H9 (cell line): ENCODE results near the gene GJD4. TPM values are rescaled to one million over a fixed set of nuclear protein-coding genes. Genes with fewer than 3 reads are reported as not detected.

Source experiments
- DNase-seq: peaks from one replicate; pipeline ENCODE4 v3.0.0-alpha.2; 2017
- H2AFZ ChIP-seq: one replicate; pipeline ENCODE4 v1.6.1; 2013; ENCODE audit warnings: mild to moderate bottlenecking, low read length, control low read depth, moderate library complexity
- H2AK5ac ChIP-seq: 2 replicates; pipeline ENCODE4 v1.6.1; 2013; ENCODE audit warnings: low read length, control low read depth, mixed read lengths; ENCODE audit not compliant: insufficient read length
- H2BK120ac ChIP-seq: one replicate; pipeline ENCODE4 v1.6.1; 2013; ENCODE audit warnings: low read depth, mild to moderate bottlenecking, low read length, control low read depth, inconsistent platforms; ENCODE audit not compliant: poor library complexity, severe bottlenecking
- H2BK12ac ChIP-seq: 2 replicates; pipeline ENCODE4 v1.6.1; 2013; ENCODE audit warnings: low read length, control low read depth, mixed read lengths, low read depth; ENCODE audit not compliant: insufficient read length
- H2BK15ac ChIP-seq: 2 replicates; pipeline ENCODE4 v1.6.1; 2013; ENCODE audit warnings: low read depth, low read length, control low read depth
- H2BK20ac ChIP-seq: one replicate; pipeline ENCODE4 v1.6.1; 2013; ENCODE audit warnings: low read depth, mild to moderate bottlenecking, low read length, control low read depth, inconsistent platforms; ENCODE audit not compliant: poor library complexity, severe bottlenecking
- H2BK5ac ChIP-seq: 2 replicates; pipeline ENCODE4 v1.6.1; 2013; ENCODE audit warnings: low read length, control low read depth, mixed read lengths; ENCODE audit not compliant: insufficient read length
- H3K14ac ChIP-seq: 2 replicates; pipeline ENCODE4 v1.6.1; 2013; ENCODE audit warnings: low read length, control low read depth; ENCODE audit not compliant: insufficient read depth
- H3K18ac ChIP-seq: 2 replicates; pipeline ENCODE4 v1.6.1; 2013; ENCODE audit warnings: low read depth, mild to moderate bottlenecking, mixed read lengths, low read length, control low read depth; ENCODE audit not compliant: insufficient read length
- H3K23ac ChIP-seq: 2 replicates; pipeline ENCODE4 v1.6.1; 2013; ENCODE audit warnings: low read length, control low read depth, mixed read lengths, low read depth; ENCODE audit not compliant: insufficient read length
- H3K23me2 ChIP-seq: 2 replicates; pipeline ENCODE4 v1.6.1; 2013; ENCODE audit warnings: low read depth, mild to moderate bottlenecking, mixed read lengths, low read length, control low read depth; ENCODE audit not compliant: insufficient read length, poor library complexity, severe bottlenecking
- H3K27ac ChIP-seq: 2 replicates; pipeline ENCODE4 v1.5.1; 2013; ENCODE audit warnings: low read length, control low read depth, mixed read lengths, low read depth; ENCODE audit not compliant: insufficient read length
- H3K27me3 ChIP-seq: 2 replicates; pipeline ENCODE4 v1.6.1; 2013; ENCODE audit warnings: low read length, control low read depth, inconsistent platforms; ENCODE audit not compliant: insufficient read depth
- H3K4ac ChIP-seq: 2 replicates; pipeline ENCODE4 v1.6.1; 2013; ENCODE audit warnings: low read depth, mild to moderate bottlenecking, control low read depth, inconsistent platforms, low read length, moderate library complexity
- H3K4me1 ChIP-seq: 2 replicates; pipeline ENCODE4 v1.6.1; 2013; ENCODE audit warnings: low read length, control low read depth, inconsistent platforms; ENCODE audit not compliant: insufficient read depth
- H3K4me2 ChIP-seq: 2 replicates; pipeline ENCODE4 v1.6.1; 2013; ENCODE audit warnings: low read length, control low read depth, mixed read lengths; ENCODE audit not compliant: insufficient read length, insufficient read depth
- H3K56ac ChIP-seq: 2 replicates; pipeline ENCODE4 v1.6.1; 2013; ENCODE audit warnings: low read depth, mild to moderate bottlenecking, mixed read lengths, low read length, control low read depth; ENCODE audit not compliant: insufficient read length
- H3K79me1 ChIP-seq: 2 replicates; pipeline ENCODE4 v1.6.1; 2013; ENCODE audit warnings: low read depth, mild to moderate bottlenecking, moderate library complexity, low read length, control low read depth, inconsistent platforms; ENCODE audit not compliant: insufficient read depth, poor library complexity, severe bottlenecking
- H3K79me2 ChIP-seq: 2 replicates; pipeline ENCODE4 v1.6.1; 2013; ENCODE audit warnings: low read length, control low read depth, inconsistent platforms; ENCODE audit not compliant: insufficient read depth
- H3K9ac ChIP-seq: 2 replicates; pipeline ENCODE4 v1.6.1; 2013; ENCODE audit warnings: low read length, control low read depth, mixed read lengths; ENCODE audit not compliant: insufficient read length; ENCODE audit errors: extremely low read depth
- H3K9me3 ChIP-seq: one replicate; pipeline ENCODE4 v1.6.1; 2013; ENCODE audit warnings: low read depth, low read length, inconsistent platforms; ENCODE audit not compliant: control insufficient read depth
- H3T11ph ChIP-seq: one replicate; pipeline ENCODE4 v1.6.1; 2013; ENCODE audit warnings: mild to moderate bottlenecking, low read length, control low read depth, inconsistent platforms
- H4K20me1 ChIP-seq: one replicate; pipeline ENCODE4 v1.6.1; 2013; ENCODE audit not compliant: control insufficient read depth, insufficient read length, insufficient read depth
- H4K5ac ChIP-seq: 2 replicates; pipeline ENCODE4 v1.6.1; 2013; ENCODE audit warnings: low read depth, mild to moderate bottlenecking, mixed read lengths, low read length, control low read depth; ENCODE audit not compliant: insufficient read length
- H4K8ac ChIP-seq: replicated peaks from 2 replicates; pipeline ENCODE4 v1.6.1; 2013; ENCODE audit warnings: low read length, control low read depth, mixed read lengths, low read depth; ENCODE audit not compliant: insufficient read length
- H4K91ac ChIP-seq: 2 replicates; pipeline ENCODE4 v1.6.1; 2013; ENCODE audit warnings: low read depth, mild to moderate bottlenecking, moderate library complexity, mixed read lengths, low read length, control low read depth; ENCODE audit not compliant: insufficient read length
- H3K27ac Mint-ChIP-seq, 3 experiments: 2 replicates in 2 of 3; 3 replicates in 1 of 3; pipeline ENCODE4 v1.8.0; 2020 to 2021; ENCODE audit warnings: mixed read lengths in 3 of 3, mild to moderate bottlenecking in 1 of 3, moderate library complexity in 1 of 3
- H3K27me3 Mint-ChIP-seq: 2 replicates; pipeline ENCODE4 v1.8.0; 2021; ENCODE audit warnings: low read depth, mild to moderate bottlenecking, moderate library complexity, mixed read lengths
- H3K36me3 Mint-ChIP-seq, 3 experiments: 2 replicates in 2 of 3; 3 replicates in 1 of 3; pipeline ENCODE4 v1.8.0; 2020 to 2021; ENCODE audit warnings: low read depth in 3 of 3, mixed read lengths in 3 of 3; ENCODE audit not compliant: insufficient read depth in 1 of 3
- H3K4me1 Mint-ChIP-seq, 2 experiments: 2 replicates each; pipeline ENCODE4 v1.8.0; 2020; ENCODE audit warnings: mixed read lengths in 2 of 2
- H3K4me3 Mint-ChIP-seq, 2 experiments: 2 replicates in 1 of 2; 3 replicates in 1 of 2; pipeline ENCODE4 v1.8.0; 2020 to 2021; ENCODE audit warnings: mild to moderate bottlenecking in 2 of 2, mixed read lengths in 2 of 2, moderate library complexity in 1 of 2
- H3K9me3 Mint-ChIP-seq, 2 experiments: 2 replicates in 1 of 2; 3 replicates in 1 of 2; pipeline ENCODE4 v1.8.0; 2020; ENCODE audit warnings: mild to moderate bottlenecking in 2 of 2, mixed read lengths in 2 of 2, moderate library complexity in 1 of 2
- CTCF ChIP-seq: fragments of 200-600 bp; sonication (generic); conservative IDR thresholded peaks from 3 replicates; pipeline ENCODE4 v1.8.0; 2021; ENCODE audit warnings: antibody characterized with exemption, mild to moderate bottlenecking
- WGBS: extraction: QIAGEN DNeasy Blood & Tissue Kit; methylation state at CpG from one replicate; pipeline ENCODE4 v1.1.7; 2013; ENCODE audit warnings: missing lambda C conversion rate, low lambda C conversion rate, mixed read lengths; ENCODE audit not compliant: insufficient read length; ENCODE audit errors: extremely low coverage; 5-methylcytosine and 5-hydroxymethylcytosine counted together
- total RNA-seq: library from RNA; stranded (reverse); gene quantifications from 2 replicates; pipeline ENCODE4 v1.2.1, GENCODE V29; 2021

GJD4 gene
- total RNA-seq, 1 experiment from 2014 or later: not detected

- Histone ChIP-seq H3K23ac (no peak overlapping the region), H4K8ac (no peak overlapping the region), H3K4me1 (no peaks in the 10 kb centered on the region), H2BK20ac (no peak overlapping the region), H3K27ac (no peak overlapping the region), H3T11ph (no peak overlapping the region), H3K9me3 (no peaks in the 10 kb centered on the region), H2AFZ (no peak overlapping the region), H2BK12ac (no peak overlapping the region), H3K14ac (no peak overlapping the region), H4K5ac (no peak overlapping the region), H2AK5ac (no peak overlapping the region), H3K4ac (no peak overlapping the region), H3K18ac (no peak overlapping the region), H2BK5ac (no peak overlapping the region), H3K9ac (no peak overlapping the region), H2BK120ac (no peak overlapping the region), H3K56ac (no peak overlapping the region), H4K91ac (no peak overlapping the region), H3K4me2 (no peak overlapping the region), H3K27me3 (no peaks in the 10 kb centered on the region), H3K23me2 (no peaks in the 10 kb centered on the region), H4K20me1 (no peaks in the 10 kb centered on the region), H3K79me2 (no peaks in the 10 kb centered on the region), H3K79me1 (no peaks in the 10 kb centered on the region), H2BK15ac (no peak overlapping the region)
- Mint-ChIP-seq H3K27ac (no peak overlapping the region; a peak in 1 of 7 replicates), H3K27me3 (peaks cover 10% of the 10 kb centered on the region), H3K36me3 (no peaks in the 10 kb centered on the region; a peak in 2 of 7 replicates), H3K9me3 (no peaks in the 10 kb centered on the region; a peak in 1 of 5 replicates), H3K4me3 (no peak overlapping the region), H3K4me1 (no peaks in the 10 kb centered on the region; a peak in 1 of 4 replicates)
- DNase-seq: no peak
- no peak for TF ChIP-seq CTCF
- WGBS: no CpG with 5 or more reads among the region's 11 CpGs
These were observed 19.8 kb upstream of the GJD4 start for GRCh38 chr10:35585356-35585755.
